ENCODE measurements around the gene MXD1. TPM values are rescaled to one million over a fixed set of nuclear protein-coding genes. Genes with fewer than 3 reads are reported as not detected.

Gene MXD1
- total RNA-seq, 1 donor, result 80.9 TPM

- no peak overlapping the region for H3K4me3 ChIP-seq (ENCODE audit: low read length)
- H3K27me3 ChIP-seq (ENCODE audit: insufficient read depth, low read length), result no peaks in the 10 kb centered on the region
- peaks cover 39% of the 10 kb centered on the region for H3K4me1 ChIP-seq (ENCODE audit: insufficient read depth, low read length)
- H3K9me3 ChIP-seq (ENCODE audit: low read depth, low read length), result no peaks in the 10 kb centered on the region
Observed at GRCh38 chr2:69973335-69973735, 58.4 kb downstream of the MXD1 start.

- no peaks in the 10 kb centered on the region for H3K9me3 ChIP-seq (ENCODE audit: low read depth, low read length)
- H3K4me3 ChIP-seq (ENCODE audit: low read length), result no peak overlapping the region
- H3K27me3 ChIP-seq (ENCODE audit: insufficient read depth, low read length), result no peaks in the 10 kb centered on the region
- H3K4me1 ChIP-seq (ENCODE audit: insufficient read depth, low read length), result peaks cover 55% of the 10 kb centered on the region
Observed at GRCh38 chr2:69975136-69975852, 60.4 kb downstream of the MXD1 start.

- Histone ChIP-seq H3K9me3 (ENCODE audit: low read depth, low read length) (no peaks in the 10 kb centered on the region), H3K4me3 (ENCODE audit: low read length) (no peak overlapping the region), H3K4me1 (ENCODE audit: insufficient read depth, low read length) (peaks cover 55% of the 10 kb centered on the region), H3K27me3 (ENCODE audit: insufficient read depth, low read length) (no peaks in the 10 kb centered on the region)
Observed at GRCh38 chr2:69975853-69976462, 61.0 kb downstream of the MXD1 start.

GRCh38 chr2:69977186-69977585 lies 62.3 kb downstream of the MXD1 start:
- Histone ChIP-seq H3K4me1 (ENCODE audit: insufficient read depth, low read length) (peaks cover 55% of the 10 kb centered on the region), H3K4me3 (ENCODE audit: low read length) (no peak overlapping the region), H3K27me3 (ENCODE audit: insufficient read depth, low read length) (no peaks in the 10 kb centered on the region), H3K9me3 (ENCODE audit: low read depth, low read length) (no peaks in the 10 kb centered on the region)

- Histone ChIP-seq H3K4me1 (ENCODE audit: insufficient read depth, low read length) (peaks cover 56% of the 10 kb centered on the region), H3K27me3 (ENCODE audit: insufficient read depth, low read length) (no peaks in the 10 kb centered on the region), H3K4me3 (ENCODE audit: low read length) (no peak overlapping the region), H3K9me3 (ENCODE audit: low read depth, low read length) (no peaks in the 10 kb centered on the region)
Observed at GRCh38 chr2:69977906-69978482, 63.1 kb downstream of the MXD1 start.

- no peaks in the 10 kb centered on the region for H3K27me3 ChIP-seq (ENCODE audit: insufficient read depth, low read length)
- no peaks in the 10 kb centered on the region for H3K9me3 ChIP-seq (ENCODE audit: low read depth, low read length)
- H3K4me3 ChIP-seq (ENCODE audit: low read length), result no peak overlapping the region
- H3K4me1 ChIP-seq (ENCODE audit: insufficient read depth, low read length), result peaks cover 65% of the 10 kb centered on the region
Observed at GRCh38 chr2:69979902-69980807, 65.2 kb downstream of the MXD1 start.

- no peaks in the 10 kb centered on the region for H3K9me3 ChIP-seq (ENCODE audit: low read depth, low read length)
- H3K27me3 ChIP-seq (ENCODE audit: insufficient read depth, low read length), result no peaks in the 10 kb centered on the region
- no peak overlapping the region for H3K4me3 ChIP-seq (ENCODE audit: low read length)
- H3K4me1 ChIP-seq (ENCODE audit: insufficient read depth, low read length), result peaks cover 52% of the 10 kb centered on the region
Observed at GRCh38 chr2:69983392-69983966, 68.6 kb downstream of the MXD1 start.

GRCh38 chr2:69985216-69985615 lies 70.3 kb downstream of the MXD1 start:
- H3K27me3 ChIP-seq (ENCODE audit: insufficient read depth, low read length), result no peaks in the 10 kb centered on the region
- no peaks in the 10 kb centered on the region for H3K9me3 ChIP-seq (ENCODE audit: low read depth, low read length)
- peaks cover 37% of the 10 kb centered on the region for H3K4me1 ChIP-seq (ENCODE audit: insufficient read depth, low read length)
- H3K4me3 ChIP-seq (ENCODE audit: low read length), result no peak overlapping the region

GRCh38 chr2:69985688-69986087 lies 70.8 kb downstream of the MXD1 start:
- no peaks in the 10 kb centered on the region for H3K27me3 ChIP-seq (ENCODE audit: insufficient read depth, low read length)
- peaks cover 37% of the 10 kb centered on the region for H3K4me1 ChIP-seq (ENCODE audit: insufficient read depth, low read length)
- H3K9me3 ChIP-seq (ENCODE audit: low read depth, low read length), result no peaks in the 10 kb centered on the region
- no peak overlapping the region for H3K4me3 ChIP-seq (ENCODE audit: low read length)

GRCh38 chr2:69986691-69987090 lies 71.8 kb downstream of the MXD1 start:
- H3K9me3 ChIP-seq (ENCODE audit: low read depth, low read length), result no peaks in the 10 kb centered on the region
- no peaks in the 10 kb centered on the region for H3K27me3 ChIP-seq (ENCODE audit: insufficient read depth, low read length)
- H3K4me1 ChIP-seq (ENCODE audit: insufficient read depth, low read length), result peaks cover 37% of the 10 kb centered on the region
- H3K4me3 ChIP-seq (ENCODE audit: low read length), result no peak overlapping the region

GRCh38 chr2:69988086-69988635 lies 73.3 kb downstream of the MXD1 start:
- Histone ChIP-seq H3K27me3 (ENCODE audit: insufficient read depth, low read length) (no peaks in the 10 kb centered on the region), H3K4me3 (ENCODE audit: low read length) (no peak overlapping the region), H3K4me1 (ENCODE audit: insufficient read depth, low read length) (peaks cover 34% of the 10 kb centered on the region), H3K9me3 (ENCODE audit: low read depth, low read length) (no peaks in the 10 kb centered on the region)

GRCh38 chr2:69989009-69989408 lies 74.1 kb downstream of the MXD1 start:
- Histone ChIP-seq H3K9me3 (ENCODE audit: low read depth, low read length) (no peaks in the 10 kb centered on the region), H3K4me3 (ENCODE audit: low read length) (no peak overlapping the region), H3K27me3 (ENCODE audit: insufficient read depth, low read length) (no peaks in the 10 kb centered on the region), H3K4me1 (ENCODE audit: insufficient read depth, low read length) (peaks cover 26% of the 10 kb centered on the region)

- peaks cover 22% of the 10 kb centered on the region for H3K4me1 ChIP-seq (ENCODE audit: insufficient read depth, low read length)
- no peaks in the 10 kb centered on the region for H3K27me3 ChIP-seq (ENCODE audit: insufficient read depth, low read length)
- no peak overlapping the region for H3K4me3 ChIP-seq (ENCODE audit: low read length)
- H3K9me3 ChIP-seq (ENCODE audit: low read depth, low read length), result no peaks in the 10 kb centered on the region
Observed at GRCh38 chr2:69989441-69990105, 74.7 kb downstream of the MXD1 start.
